SKM-1 treated with dmso at 0.1 percent for 144 hours (cell line): ENCODE data around the gene ASTN2.

Experiments used
- DNase-seq: peaks from one replicate; lab custom pipeline; 2025; ENCODE audit not compliant: unreplicated experiment; lab: John Stamatoyannopoulos, UW

ASTN2 gene

DNA sequence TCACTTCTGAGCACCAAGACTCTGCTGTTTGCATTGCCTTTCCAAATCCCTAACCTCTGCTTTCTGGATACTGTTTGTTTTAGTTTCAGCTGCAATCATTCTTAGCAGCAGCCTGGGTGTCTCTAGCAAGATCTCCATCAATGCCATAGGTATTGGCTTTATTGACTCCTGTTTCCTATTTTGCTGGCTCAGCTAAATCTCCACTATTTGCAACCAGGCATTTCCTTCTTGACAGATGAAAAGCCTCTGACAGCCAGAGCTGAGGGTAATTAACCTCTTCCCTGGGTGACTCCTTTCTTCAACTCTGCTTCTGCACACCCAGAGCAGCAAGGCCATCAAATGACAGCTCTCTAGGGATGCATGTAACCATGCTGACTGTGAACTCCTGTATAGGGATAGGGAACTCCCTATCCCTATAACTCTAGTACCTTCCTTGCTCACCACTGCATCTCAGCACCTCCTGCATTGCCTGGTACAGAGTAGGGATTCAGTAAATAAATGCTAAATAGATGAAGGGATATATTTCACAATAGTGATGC is 434.2 kb downstream of the ASTN2 start:
- no peak for DNase-seq

DNA sequence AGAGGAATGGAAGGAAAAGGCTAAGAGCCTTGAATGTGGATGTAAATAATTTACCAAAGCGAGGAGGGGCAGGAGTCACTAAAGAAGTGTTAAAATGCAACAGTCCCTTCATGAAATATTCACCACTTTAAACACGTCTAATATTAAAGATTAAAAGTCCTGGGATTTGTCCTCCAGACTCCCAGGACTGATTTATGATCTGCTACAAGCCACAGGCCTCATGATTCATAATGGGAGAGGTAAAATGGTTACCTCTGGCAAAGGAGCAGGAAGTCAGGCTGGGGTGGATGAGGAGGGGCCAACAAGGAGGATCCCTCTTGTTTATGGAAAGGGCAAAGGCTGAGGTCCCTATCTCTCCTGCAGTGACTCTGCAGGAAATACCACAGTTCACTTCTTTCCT is 435.4 kb downstream of the ASTN2 start:
- DNase-seq, result no peak

DNA sequence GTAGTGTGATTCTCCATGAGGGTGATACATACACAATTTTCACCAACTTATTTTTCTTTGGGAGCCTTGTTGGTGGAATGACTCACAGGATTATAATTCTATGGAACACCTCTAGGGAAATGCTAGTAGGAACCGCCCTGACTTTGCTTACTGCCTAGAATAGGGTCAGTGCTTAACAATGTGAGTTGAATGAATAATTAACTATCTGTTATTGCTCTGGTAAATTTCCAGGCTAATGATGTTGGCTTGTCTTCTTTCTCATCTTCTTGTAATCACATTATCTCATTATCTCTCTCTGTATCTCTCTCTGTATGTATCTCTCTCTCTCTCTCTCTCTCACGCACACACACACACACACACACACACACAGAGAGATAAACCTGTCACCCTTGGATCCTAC is 436.7 kb downstream of the ASTN2 start:
- DNase-seq, result no peak

DNA sequence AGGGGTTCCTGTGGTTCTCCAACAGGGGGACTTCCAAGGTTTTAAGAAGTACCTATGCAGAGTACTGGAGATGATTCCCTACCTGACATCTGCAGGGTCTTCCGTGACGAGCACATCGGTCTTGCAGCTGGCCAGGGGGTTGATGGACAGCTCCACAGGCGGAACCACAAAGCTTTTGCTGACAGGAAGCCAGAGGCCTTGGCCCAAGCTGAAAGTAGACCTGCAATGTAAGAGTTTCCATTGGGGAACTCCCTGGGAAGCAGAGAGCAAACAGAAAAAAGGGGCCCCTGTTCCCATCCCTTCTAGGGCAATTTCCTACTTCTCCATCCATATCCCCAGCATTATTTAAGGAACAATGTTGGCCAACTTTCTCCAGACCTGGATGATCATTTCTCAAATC is 439.7 kb downstream of the ASTN2 start:
- no peak for DNase-seq

DNA sequence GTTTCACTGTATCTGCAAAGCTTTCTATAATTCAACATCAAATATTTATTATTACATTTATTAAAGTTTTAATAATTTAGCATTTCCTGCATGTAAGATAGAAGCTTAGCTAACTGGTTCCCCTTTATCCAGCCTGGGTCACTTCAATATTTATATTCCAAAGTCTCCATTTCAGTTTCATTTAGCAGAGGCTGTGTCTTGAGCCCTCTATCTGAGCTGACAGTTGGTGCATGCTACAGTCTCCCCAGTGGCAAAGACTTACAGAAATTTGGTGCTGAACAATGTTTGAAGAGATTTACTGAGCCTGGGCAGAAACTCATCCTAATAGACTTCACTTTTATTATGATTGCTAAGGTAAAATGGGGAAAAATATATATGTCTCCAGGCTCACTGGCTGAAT is 448.7 kb downstream of the ASTN2 start:
- no peak for DNase-seq

DNA sequence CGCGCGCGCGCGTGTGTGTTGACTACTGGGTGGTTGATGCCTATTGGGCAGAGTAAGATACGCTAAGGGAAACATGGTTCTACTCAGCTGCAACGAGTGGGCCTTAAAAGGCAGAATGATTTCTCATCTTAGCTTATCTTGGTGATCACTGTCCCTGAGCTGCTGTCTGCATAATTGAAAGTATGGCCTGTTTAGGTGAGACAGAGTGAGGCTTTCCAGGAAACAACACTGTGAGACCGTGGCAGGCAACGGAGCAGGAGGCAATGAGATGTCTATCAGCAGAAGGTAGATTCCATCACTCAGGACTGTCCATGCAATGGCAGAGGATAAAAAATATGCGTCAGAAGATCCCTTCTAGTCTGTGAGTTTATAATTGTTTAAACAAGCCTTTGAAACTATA is 450.6 kb downstream of the ASTN2 start:
- DNase-seq, result no peak

DNA sequence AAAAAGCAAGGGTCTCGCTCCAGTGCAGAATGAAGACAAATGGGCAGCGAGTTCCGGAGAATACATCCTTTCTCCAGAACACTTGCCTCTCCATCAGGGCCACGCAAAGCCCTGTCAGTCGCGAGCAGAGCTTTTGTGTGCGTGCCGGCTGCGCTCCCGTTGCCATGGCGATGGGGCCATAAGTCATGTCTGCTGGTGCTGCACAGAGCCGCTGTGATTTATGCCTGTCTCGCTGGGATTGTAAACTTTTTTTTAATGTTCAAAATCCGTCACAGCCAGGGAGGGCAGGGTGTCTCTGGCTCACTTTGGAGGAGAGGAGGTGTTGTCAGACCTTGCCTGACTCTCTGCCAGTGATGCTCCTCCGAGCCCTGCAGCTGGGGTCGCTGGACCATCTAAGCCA is 455.0 kb downstream of the ASTN2 start:
- no peak for DNase-seq

DNA sequence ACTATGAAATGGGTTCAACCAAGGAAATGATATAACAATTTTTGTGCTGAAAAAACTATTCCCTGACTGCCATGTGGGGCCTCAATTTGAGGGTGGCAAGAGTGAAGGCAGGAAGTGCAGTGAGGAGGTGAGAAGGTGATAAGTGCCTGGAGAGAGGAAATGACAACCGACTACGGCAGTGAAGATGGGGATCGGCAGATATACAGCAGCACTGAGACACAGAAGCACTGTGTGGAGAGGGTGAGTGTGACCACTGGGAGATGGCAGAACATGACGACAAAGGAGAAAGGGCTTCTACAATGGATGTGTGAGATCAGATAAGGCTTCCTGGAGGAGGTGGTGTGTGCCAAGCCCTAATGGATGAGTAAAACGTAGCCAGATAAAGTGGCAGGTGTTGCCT is 456.0 kb downstream of the ASTN2 start:
- DNase-seq, result no peak

DNA sequence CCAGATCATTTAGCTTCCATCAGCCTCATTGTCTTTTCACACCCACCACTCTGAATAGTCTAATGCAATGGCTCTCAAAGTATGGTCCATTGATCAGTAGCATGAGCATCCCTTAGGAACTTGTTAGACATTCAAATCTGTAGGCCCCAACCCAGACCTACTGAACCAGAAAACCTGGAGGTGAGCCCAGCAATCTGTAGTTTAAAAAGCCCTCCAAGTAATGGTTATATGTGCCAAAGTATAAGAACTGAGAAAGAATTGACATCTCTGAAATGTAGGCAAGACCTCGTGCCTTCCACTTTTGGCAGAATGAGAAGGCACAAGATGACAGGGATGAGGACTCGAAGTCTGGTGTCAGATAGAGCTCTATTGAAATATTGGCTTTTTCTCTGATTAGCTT is 460.1 kb downstream of the ASTN2 start:
- DNase-seq, result no peak

DNA sequence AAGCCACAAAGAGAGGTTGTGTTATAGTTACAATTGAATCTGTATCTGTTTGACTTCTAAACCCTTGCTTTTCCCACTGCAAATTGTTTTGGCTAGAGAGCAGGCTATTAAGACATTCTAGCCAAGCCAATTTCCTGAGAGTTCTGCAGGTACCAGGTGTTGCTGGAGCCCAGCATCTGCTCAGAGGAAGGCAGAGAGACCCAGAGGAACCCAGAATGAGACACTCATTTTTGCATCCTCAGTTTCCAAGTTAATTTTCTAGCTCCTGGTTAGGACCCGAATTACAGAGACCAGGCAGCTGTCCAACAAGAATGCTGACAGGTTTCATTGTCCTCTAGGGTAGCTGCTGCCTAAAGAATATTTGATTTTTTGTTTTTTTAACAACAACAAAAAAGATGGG is 461.6 kb downstream of the ASTN2 start:
- DNase-seq, result no peak

DNA sequence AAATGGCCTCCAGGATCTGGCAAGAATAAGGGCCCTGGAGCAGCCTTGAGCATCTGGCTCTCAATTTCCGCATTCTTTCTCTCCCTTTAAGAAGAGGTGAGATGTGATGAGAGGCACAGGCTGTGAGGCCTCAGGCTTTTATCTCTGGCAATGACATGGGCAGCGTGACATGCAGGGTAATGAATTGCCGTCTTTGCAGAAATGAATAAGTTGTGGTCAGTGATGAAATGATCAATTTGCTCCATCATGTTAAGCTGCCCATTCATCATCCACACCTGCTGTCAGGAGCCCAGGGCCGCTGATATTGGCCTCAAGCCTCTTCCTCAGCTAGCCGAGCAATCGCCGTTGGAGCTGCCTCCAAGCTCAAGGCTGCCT is 462.4 kb downstream of the ASTN2 start:
- no peak for DNase-seq

DNA sequence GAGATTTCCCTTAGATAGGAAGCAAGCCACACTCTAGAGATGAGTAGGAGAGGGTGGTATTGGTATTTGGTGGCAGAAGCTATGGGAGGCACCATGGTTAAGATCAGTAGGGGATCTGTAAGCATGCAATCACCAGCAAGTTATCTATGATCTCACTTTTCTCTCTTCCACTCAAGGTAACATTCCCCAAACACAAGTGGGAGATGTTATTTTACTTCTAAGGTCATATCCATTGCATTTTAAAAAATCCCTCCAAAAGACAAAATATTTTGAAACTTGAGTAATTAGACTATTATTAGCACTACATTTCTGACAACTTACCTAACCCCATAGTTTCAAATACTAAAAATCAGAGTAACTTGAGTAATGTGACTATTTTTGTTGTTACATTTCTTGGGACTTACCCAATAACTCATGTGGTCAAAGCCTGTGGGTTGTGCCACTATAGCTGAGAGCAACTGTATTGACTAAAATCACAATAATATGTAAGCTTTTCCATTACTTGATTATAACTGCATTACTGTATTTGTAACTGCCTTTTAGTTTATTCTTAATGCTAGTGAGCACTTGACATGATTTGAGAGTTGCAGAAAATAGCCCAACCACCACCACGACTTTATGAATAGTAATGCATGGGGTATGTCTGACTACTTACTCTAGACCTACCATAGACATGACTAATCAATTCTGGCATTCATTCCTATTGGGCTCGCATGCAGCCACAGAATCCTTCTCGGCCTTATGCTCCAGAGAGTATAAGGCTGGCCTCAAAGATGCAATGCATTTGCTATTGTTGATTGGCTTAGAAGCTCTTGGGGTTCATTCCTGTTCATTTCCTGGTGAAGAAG is 463.0 kb downstream of the ASTN2 start:
- no peak for DNase-seq

DNA sequence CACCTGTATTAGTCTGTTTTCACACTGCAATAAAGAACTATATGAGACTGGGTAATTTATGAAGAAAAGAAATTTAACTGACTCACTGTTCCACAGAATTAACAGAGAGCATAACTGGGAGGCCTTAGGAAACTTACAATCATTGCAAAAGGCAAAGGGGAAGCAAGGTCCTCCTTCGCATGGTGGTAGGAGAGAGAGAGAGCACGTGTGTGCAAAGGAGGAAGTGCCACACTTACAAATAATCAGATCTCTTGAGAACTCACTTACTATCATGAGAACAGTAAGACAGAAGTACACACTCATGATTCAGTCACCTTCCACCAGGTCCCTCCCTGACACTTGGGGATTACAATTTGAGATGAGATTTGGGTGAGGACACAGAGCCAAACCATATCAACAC is 469.0 kb downstream of the ASTN2 start:
- peak; percentile 2 for DNase-seq

DNA sequence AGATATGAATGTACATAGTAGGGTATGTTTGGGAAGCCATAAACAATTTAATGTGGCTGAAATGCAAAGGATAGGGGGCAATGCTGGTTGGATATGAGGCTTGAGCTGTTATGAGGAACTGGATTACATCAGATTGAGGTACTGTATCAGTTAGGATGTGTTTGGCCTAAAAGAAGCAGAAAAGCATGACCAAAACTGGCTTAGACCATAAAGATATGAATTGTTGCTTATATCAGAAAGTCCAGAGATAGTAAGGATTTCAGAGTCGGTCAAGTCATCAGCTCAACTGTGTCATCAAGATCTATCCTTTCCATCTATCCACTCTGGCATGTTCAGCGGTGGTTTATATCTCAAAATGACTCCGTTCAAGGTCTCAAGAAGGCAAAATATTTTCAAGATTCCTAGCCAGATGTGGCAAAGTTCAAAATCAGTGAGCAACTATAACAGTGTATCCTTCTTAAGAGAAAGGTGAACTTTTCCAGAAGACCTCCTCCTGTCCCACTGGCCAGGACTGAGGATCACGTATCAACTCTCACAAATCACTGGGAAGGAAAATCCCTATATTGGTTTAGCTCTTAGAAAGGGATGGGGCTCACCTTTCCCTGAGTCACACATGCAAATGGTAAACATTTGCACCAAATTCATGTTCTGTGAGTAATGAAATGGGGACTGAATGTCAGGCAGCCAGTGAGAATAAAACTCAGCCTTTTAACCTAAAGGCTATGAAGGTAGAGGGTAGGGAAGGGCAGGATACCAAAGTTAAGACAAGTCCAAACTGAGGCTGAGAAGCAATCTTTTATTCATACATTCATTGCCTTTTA is 469.9 kb downstream of the ASTN2 start:
- DNase-seq, result no peak

DNA sequence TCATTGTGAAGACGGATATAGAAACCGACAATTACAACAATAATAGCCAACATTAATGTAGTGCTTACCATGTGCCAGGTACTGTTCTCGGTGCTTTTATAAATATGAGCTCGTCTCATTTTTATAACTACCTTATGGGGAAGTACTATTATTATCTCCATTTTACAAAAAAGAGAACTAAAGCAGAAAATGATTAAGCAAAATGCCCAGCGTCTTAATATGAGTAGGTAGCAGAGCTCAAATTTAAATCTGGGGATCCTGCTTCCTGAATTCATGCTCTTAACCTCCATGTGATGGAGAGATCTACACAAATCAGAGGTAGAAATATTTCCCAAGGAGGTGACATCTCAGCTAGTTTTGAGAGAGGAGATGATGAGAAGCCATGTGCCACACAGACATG is 470.9 kb downstream of the ASTN2 start:
- no peak for DNase-seq

DNA sequence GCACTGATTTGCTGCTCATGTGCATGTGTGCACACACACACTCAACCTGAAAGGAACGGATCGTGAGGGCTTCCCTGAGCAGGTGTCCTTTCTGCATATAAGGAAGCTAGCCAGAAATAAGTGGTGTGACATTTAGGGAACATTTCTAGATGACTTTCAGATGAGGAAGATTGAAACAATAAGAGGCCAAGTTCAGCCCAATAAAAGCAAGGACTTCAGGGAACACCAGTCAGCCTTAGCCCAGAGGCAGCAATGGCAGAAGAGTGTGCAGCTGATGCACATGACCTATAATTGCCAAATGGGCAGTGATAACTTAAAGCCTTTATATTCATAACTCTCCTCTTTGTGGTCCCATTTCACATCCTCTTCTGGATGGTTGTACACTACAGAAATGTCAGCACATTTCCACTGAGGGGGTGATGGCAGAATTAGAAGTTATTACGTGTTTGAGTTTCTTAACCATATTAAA is 472.2 kb downstream of the ASTN2 start:
- DNase-seq, result no peak

DNA sequence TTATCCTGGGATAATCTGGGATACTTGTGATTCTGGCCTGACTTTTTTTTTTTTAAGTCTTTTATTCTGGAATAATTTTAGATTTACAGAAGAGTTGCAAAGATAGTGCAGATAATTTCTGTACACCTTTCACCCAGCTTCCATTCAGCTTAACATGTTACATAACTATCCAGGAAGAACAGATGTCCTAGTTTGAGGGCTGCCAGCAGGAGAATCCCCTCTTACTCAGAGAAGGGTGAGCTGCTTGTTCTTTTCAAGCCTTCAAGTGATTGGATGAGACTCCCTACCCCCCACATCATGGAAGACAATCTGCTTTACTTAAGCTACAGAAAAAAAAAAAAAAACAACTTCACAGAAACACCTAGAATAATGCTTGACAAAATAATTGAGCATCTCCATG is 473.6 kb downstream of the ASTN2 start:
- no peak for DNase-seq

DNA sequence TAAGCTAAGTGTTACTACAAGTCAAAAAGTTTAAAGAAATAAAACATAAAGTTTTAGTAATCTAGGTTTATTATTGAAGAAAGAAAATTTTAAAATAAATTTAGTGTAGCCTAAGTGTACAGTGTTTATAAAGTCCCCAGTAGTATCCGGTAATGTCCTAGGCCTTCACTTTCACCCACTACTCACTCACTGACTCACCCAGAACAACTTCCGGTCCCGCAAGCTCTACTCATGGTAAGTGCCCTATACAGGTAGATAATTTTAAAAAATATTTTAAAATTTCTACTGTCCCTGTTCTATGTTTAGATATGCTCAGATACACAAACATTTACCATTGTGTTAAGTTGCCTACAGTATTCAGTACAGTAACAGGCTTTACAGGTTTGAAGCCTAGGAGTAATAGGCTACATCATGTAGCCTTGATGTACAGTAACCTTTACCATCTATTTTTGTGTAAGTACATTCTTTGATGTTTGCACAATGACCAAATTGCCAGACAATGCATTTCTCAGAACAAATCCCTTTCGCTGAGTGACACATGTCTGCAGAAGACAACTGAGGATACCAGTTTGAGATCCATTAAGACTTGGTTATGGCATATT is 474.1 kb downstream of the ASTN2 start:
- no peak for DNase-seq

DNA sequence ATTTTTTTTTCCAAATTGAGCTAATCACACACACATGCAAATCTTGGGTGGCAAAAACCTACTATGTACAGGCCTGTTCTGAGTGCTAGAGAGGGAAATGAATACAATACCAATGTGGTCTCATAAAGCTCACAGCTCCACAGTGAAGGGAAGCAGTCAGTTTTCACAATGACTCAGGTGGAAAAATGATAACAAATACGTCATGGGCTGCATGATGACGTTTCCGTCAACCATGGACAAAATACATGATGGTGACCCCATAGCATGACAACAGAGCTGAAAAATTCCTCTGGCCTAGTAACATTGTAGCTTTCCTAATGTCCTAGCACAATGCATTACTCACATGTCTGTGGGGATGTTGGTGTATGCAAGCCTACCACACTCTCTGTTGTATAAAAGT is 475.2 kb downstream of the ASTN2 start:
- DNase-seq, result no peak

DNA sequence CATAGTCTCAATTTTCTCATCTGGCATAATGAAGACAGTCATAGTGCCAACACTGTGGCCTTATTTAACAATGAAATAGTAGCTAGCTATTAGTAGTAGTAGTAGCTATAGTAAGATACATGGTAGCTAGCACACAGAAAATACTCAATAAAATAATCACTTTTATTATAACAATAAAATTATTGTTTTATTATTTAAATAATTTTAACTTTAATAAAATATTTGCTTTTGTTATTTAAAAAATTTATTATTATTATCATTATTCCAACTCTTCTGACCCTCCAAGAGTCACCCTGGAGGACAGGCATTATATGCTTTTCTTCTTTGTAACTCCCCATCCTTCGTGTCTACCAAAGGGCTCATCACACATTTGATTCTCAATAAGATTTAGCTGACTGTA is 475.7 kb downstream of the ASTN2 start:
- no peak for DNase-seq

DNA sequence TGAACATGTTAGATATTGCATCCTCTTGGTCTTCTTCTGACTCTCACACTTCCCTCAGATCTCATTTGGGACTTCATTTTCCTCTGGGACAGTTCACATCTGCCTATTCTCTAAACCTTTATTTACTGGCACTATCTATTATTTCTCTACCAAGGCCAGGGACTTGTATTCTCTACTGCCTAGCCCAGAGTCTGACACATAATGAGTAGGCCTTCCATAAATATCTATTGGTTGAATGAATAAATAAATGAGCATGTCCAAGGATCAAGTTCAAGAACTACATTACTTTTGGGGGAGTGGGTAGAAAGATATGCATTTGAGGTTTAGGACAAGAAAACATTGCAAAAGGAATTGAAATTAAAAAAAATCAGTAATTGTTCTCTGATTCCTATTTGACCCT is 477.5 kb downstream of the ASTN2 start:
- DNase-seq, result no peak
